Right lobe of liver (tissue), 6 donors: ENCODE data around the gene RIT2. TPM values are rescaled to one million over a fixed set of nuclear protein-coding genes. Genes with fewer than 3 reads are reported as not detected.

Experiments used
- ATAC-seq, 4 donors: fragments of 200-7000 bp; cut with Tn5 transposase; one replicate each; pipeline ENCODE4 v1.9.1; 2020; ENCODE audit warnings: mild to moderate bottlenecking in 4 of 4, moderate library complexity in 4 of 4
- DNase-seq, 3 donors: peaks; one replicate each; pipeline ENCODE4 v3.0.0-alpha.2; 2020
- H3K27ac ChIP-seq, 3 donors: fragments of 200-600 bp; one replicate each; pipeline ENCODE4 v1.8.0; 2022
- H3K27me3 ChIP-seq, 2 donors: fragments of 200-600 bp; one replicate each; pipeline ENCODE4 v1.8.0; 2022
- H3K36me3 ChIP-seq, 4 donors: fragments of 200-600 bp; sonication (generic) in 1 of 4; one replicate each; pipeline versions ENCODE4 v1.5.1 to v1.8.0; 2017 to 2022; ENCODE audit warnings: control low read depth in 1 of 4
- H3K4me1 ChIP-seq, 4 donors: fragments of 200-600 bp; sonication (generic) in 1 of 4; one replicate each; pipeline versions ENCODE4 v1.5.1 to v1.8.0; 2017 to 2022; ENCODE audit warnings: control low read depth in 1 of 4
- H3K4me3 ChIP-seq, 3 donors: fragments of 200-600 bp; one replicate each; pipeline ENCODE4 v1.8.0; 2022
- H3K9me3 ChIP-seq, 4 donors: fragments of 200-600 bp; sonication (generic) in 1 of 4; one replicate each; pipeline versions ENCODE4 v1.5.1 to v1.8.0; 2017 to 2022; ENCODE audit warnings: control low read depth in 1 of 4
- POLR2A ChIP-seq: fragments of 450-650 bp; IDR thresholded peaks from one replicate; pipeline ENCODE4 v1.6.1; 2017; ENCODE audit warnings: antibody characterized with exemption, mild to moderate bottlenecking
- WGBS: methylation state at CpG from one replicate; pipeline ENCODE4 v1.1.6; 2018; ENCODE audit warnings: low coverage, low lambda C conversion rate; ENCODE audit not compliant: insufficient coverage; ENCODE audit errors: missing lambda C conversion rate; 5-methylcytosine and 5-hydroxymethylcytosine counted together
- intact Hi-C, 2 donors: fragments of 100-400 bp; cut with DNase I; formaldehyde crosslinking; loops; one replicate each; pipeline versions ENCODE4 v1.11.2 to v1.14.1; 2022
- total RNA-seq, 6 experiments: library from RNA; depleted of rRNA in 2 of 6; stranded (reverse); fragments of >200 nt in 2 of 6; fragmentation: NEBNext Ultra II Directional in 3 of 6; extraction: Animal tissue kit (Norgen Biotek cat#: 25700) in 3 of 6; gene quantifications; one replicate each; pipeline versions ENCODE4 v1.1.0 to v1.2.4, GENCODE V29; 2016 to 2023
- TF ChIP-seq, protein P1 (sequence below), 4 donors: fragments of 200-600 bp in 3 of 4; fragments of 450-650 bp in 1 of 4; IDR thresholded peaks; one replicate each; pipeline versions ENCODE4 v1.5.1 to v1.8.0; 2016 to 2022; ENCODE audit warnings: antibody characterized with exemption in 4 of 4, mild to moderate bottlenecking in 2 of 4
- donor health status: DM: no; HTN: yes; CAD: no.
- donor health status: DM: no; HTN: no; CAD: no.
- donor health status: DM: no; HTN: no; CAD: no.
- donor health status: DM: no; HTN: yes; CAD: no.
- donor health status: DM: no; HTN: yes; CAD: no.

RIT2 gene
- total RNA-seq, 6 experiments from 2014 or later: not detected

DNA sequence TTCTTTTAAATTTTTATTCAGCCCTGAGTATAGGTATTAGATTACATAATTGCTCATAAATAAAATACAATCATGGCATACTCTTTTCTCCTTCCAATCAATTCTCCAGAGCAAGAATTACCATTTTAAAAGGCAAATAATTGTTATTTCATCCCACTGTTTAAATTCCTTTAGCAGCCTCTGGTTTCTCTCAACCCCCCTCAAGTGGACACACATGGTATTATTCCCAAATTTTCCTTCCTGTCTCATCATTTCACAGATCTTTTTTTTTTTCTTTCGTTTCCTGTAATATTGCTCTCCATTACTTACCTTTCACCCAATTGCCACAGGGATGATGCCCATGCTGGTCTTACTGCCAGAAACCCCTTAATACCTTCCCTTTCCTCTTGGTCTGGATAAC, 385.2 kb downstream of the RIT2 start:
- intact Hi-C loops: no loop called here
- no peak for DNase-seq

DNA sequence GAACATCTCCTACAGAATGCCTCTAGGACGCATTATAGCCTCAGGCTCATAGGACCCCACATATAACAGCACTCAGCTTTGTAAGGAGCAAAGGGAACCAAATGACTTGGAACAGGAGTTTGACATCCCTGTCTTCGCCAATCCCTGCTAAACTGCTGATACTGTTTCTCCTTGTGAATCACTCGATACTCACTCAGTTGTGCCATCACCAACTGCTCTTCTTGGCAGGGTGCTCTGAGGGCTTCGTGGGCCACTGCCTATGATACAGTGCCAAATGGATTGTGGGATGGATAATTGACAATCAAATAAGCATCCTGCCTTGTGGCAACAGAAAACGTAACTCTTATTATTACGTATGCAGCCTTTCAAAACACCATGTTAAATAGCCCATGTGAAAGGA, 396.3 kb downstream of the RIT2 start:
- no peaks in the 10 kb centered on the region for H3K9me3 ChIP-seq
- no peaks in the 10 kb centered on the region for H3K36me3 ChIP-seq
- DNase-seq: no peak
- WGBS: 84% methylated on average over 6 of the region's 6 CpGs
- TF ChIP-seq POLR2A: no peak
- TF ChIP-seq, protein P1, sequence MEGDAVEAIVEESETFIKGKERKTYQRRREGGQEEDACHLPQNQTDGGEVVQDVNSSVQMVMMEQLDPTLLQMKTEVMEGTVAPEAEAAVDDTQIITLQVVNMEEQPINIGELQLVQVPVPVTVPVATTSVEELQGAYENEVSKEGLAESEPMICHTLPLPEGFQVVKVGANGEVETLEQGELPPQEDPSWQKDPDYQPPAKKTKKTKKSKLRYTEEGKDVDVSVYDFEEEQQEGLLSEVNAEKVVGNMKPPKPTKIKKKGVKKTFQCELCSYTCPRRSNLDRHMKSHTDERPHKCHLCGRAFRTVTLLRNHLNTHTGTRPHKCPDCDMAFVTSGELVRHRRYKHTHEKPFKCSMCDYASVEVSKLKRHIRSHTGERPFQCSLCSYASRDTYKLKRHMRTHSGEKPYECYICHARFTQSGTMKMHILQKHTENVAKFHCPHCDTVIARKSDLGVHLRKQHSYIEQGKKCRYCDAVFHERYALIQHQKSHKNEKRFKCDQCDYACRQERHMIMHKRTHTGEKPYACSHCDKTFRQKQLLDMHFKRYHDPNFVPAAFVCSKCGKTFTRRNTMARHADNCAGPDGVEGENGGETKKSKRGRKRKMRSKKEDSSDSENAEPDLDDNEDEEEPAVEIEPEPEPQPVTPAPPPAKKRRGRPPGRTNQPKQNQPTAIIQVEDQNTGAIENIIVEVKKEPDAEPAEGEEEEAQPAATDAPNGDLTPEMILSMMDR (IDR thresholded peaks at IDR 0.05): no peak
- no peak overlapping the region for H3K27ac ChIP-seq
- intact Hi-C loops: no loop called here
- no peak for ATAC-seq
- H3K4me3 ChIP-seq: no peak overlapping the region
- H3K27me3 ChIP-seq: no peaks in the 10 kb centered on the region
- H3K4me1 ChIP-seq: no peaks in the 10 kb centered on the region

More for the DNA sequence above, 385.2 kb downstream of the RIT2 start:
- Histone ChIP-seq H3K4me1 (no peaks in the 10 kb centered on the region), H3K36me3 (no peaks in the 10 kb centered on the region), H3K9me3 (no peaks in the 10 kb centered on the region), H3K27ac (no peak overlapping the region), H3K4me3 (no peak overlapping the region), H3K27me3 (no peaks in the 10 kb centered on the region)
- ATAC-seq: no peak
- 33% methylated on average over 1 of the region's 1 CpG for WGBS
- TF ChIP-seq, protein P1 (IDR thresholded peaks at IDR 0.05): peak in 3 of 4 donors; percentile 10 to 24 (median 17)
- no peak for TF ChIP-seq POLR2A

DNA sequence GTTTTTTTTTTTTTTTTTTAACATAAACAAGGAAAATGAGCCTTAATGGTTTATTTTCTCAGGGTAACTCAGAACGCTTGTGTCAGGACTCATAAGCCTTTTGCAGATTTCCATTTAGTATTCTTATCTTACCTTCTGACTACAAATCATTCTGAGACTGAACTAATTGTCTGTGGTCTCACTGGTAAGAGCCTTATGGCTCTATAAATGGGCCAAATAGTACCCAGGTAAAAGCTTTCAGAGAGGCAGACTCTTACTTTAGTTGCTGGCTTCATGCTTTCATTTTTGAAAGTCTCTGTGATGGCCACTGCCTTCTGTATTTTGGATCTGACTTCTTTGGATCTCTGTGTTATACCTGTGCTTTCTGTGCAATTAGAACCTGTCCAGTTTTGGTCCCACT, 403.4 kb downstream of the RIT2 start:
- intact Hi-C loops: no loop called here
- Histone ChIP-seq H3K27ac (no peak overlapping the region), H3K9me3 (no peaks in the 10 kb centered on the region), H3K27me3 (no peaks in the 10 kb centered on the region), H3K4me3 (no peak overlapping the region), H3K36me3 (no peaks in the 10 kb centered on the region), H3K4me1 (no peaks in the 10 kb centered on the region)
- DNase-seq (no peak), ATAC-seq (no peak)
- 57% methylated on average over 1 of the region's 1 CpG for WGBS
- no peak for TF ChIP-seq POLR2A

DNA sequence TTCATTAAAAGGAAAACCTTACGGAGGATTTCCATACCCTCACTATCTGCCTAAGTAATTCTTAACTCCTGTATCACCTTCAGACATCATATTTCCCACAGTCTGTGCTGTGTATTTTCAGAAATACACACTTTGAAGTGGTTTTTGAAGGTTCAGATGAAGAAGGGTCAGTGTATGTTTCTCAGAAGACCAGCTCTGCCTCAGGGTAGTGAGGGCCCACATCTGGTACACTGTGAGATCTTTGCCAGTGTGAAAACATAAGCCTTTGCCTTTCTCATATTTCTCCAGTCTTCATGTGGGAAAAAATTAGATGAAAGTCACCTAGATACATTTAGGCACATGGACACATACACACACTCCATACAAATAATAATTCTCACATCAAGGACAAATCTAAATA, 408.4 kb downstream of the RIT2 start:
- no peaks in the 10 kb centered on the region for H3K36me3 ChIP-seq
- TF ChIP-seq, protein P1 (IDR thresholded peaks at IDR 0.05): no peak
- ATAC-seq: no peak
- WGBS: 83% methylated on average over 1 of the region's 1 CpG
- no peaks in the 10 kb centered on the region for H3K27me3 ChIP-seq
- DNase-seq: no peak
- no peak overlapping the region for H3K4me3 ChIP-seq
- H3K27ac ChIP-seq: no peak overlapping the region
- H3K4me1 ChIP-seq: no peaks in the 10 kb centered on the region
- H3K9me3 ChIP-seq: no peaks in the 10 kb centered on the region
- intact Hi-C loops: no loop called here

DNA sequence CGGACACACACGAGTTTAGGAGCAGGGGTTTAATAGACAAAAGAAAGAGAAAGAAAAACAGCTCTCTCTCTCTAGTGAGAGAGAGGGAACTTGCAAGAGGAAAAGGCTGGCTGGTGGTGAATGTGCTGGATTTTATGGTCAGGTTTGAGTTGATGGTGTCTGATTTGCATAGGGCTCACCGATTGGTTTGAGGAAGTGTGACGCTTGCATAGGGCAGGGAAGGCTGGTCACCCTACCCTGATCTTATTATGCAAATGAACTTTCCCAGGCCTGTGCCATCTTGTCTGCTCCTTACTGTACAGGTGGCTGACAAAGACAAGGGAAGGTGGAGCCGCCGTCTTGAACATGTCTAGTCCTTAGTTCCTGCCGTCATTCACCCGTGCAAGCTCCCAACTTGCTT, 408.9 kb downstream of the RIT2 start:
- intact Hi-C loops: no loop called here
- ATAC-seq: no peak
- 56% methylated on average over 3 of the region's 8 CpGs for WGBS

More for the DNA sequence above, 408.9 kb downstream of the RIT2 start:
- Histone ChIP-seq H3K27ac (no peak overlapping the region), H3K36me3 (no peaks in the 10 kb centered on the region), H3K4me1 (no peaks in the 10 kb centered on the region), H3K4me3 (no peak overlapping the region), H3K9me3 (no peaks in the 10 kb centered on the region), H3K27me3 (no peaks in the 10 kb centered on the region)
- TF ChIP-seq, protein P1 (IDR thresholded peaks at IDR 0.05): no peak
- no peak for TF ChIP-seq POLR2A
- DNase-seq: no peak
